SK-N-SH (cell line): Measurements from ENCODE around the gene ABCB10. TPM values are rescaled to one million over a fixed set of nuclear protein-coding genes. Genes with fewer than 3 reads are reported as not detected.

Experiments
- CTCF ChIA-PET: fragments of 300-600, 350-600 bp; formaldehyde crosslinking; extraction: SDS; loops from one replicate; lab custom pipeline; 2021; lab: Yijun Ruan, JAX
- POLR2A ChIA-PET: fragments of 350-600 bp; sonication (Branson Sonifier 250); formaldehyde crosslinking; extraction: SDS; loops from one replicate; lab custom pipeline; 2020; ENCODE audit warnings: antibody characterized with exemption, inconsistent platforms; lab: Yijun Ruan, JAX
- DNase-seq: peaks from one replicate; pipeline ENCODE4 v3.0.0; 2012
- H2AFZ ChIP-seq: fragments of 200-600 bp; sonication (generic); 2 replicates; pipeline ENCODE4 v1.8.1; 2016; ENCODE audit warnings: antibody characterized with exemption, mild to moderate bottlenecking, low read depth
- H3F3A ChIP-seq: fragments of 200-600 bp; sonication (generic); replicated peaks from 2 replicates; pipeline ENCODE3; 2016; ENCODE audit warnings: antibody characterized with exemption, mild to moderate bottlenecking; ENCODE audit not compliant: insufficient read depth
- H3K27ac ChIP-seq, 2 experiments: fragments of 200-500 bp in 1 of 2; fragments of 200-600 bp in 1 of 2; sonication (Bioruptor generic) in 1 of 2; sonication (generic), shearing (Covaris generic) in 1 of 2; 2 replicates each; pipeline versions ENCODE4 v1.5.1 to v1.6.1; 2014 to 2016; ENCODE audit warnings: low read depth in 2 of 2, inconsistent platforms in 1 of 2, low read length in 1 of 2, mild to moderate bottlenecking in 1 of 2, mixed read lengths in 1 of 2
- H3K27me3 ChIP-seq: fragments of 200-600 bp; sonication (generic), shearing (Covaris generic); 2 replicates; pipeline ENCODE4 v1.6.1; 2016; ENCODE audit warnings: mixed run types; ENCODE audit not compliant: insufficient read depth
- H3K36me3 ChIP-seq, 2 experiments: fragments of 200-500 bp in 1 of 2; fragments of 200-600 bp in 1 of 2; sonication (Bioruptor generic) in 1 of 2; sonication (generic) in 1 of 2; replicated peaks in 1 of 2; 2 replicates each; pipeline versions ENCODE3 to v1.5.1; 2014 to 2016; ENCODE audit warnings: low read length in 1 of 2, mild to moderate bottlenecking in 1 of 2; ENCODE audit not compliant: insufficient read depth in 2 of 2, control insufficient read depth in 1 of 2
- H3K4me1 ChIP-seq, 2 experiments: fragments of 200-500 bp in 1 of 2; fragments of 200-600 bp in 1 of 2; sonication (Bioruptor generic) in 1 of 2; sonication (generic), shearing (Covaris generic) in 1 of 2; 2 replicates each; pipeline versions ENCODE4 v1.5.1 to v1.6.1; 2014 to 2016; ENCODE audit warnings: low read depth in 1 of 2, low read length in 1 of 2, mixed run types in 1 of 2; ENCODE audit not compliant: insufficient read depth in 2 of 2, control insufficient read depth in 1 of 2
- H3K4me2 ChIP-seq: fragments of 200-600 bp; sonication (generic), shearing (Covaris generic); 2 replicates; pipeline ENCODE4 v1.6.1; 2017; ENCODE audit warnings: mixed run types
- H3K4me3 ChIP-seq, 2 experiments: fragments of 200-500 bp in 1 of 2; fragments of 200-600 bp in 1 of 2; sonication (Bioruptor generic) in 1 of 2; sonication (generic), shearing (Covaris generic) in 1 of 2; 2 replicates each; pipeline versions ENCODE4 v1.5.1 to v1.8.1; 2014 to 2016; ENCODE audit warnings: low read depth in 2 of 2, inconsistent platforms in 1 of 2, low read length in 1 of 2, mild to moderate bottlenecking in 1 of 2, mixed read lengths in 1 of 2, moderate library complexity in 1 of 2
- H3K79me2 ChIP-seq: fragments of 200-600 bp; sonication (generic); 2 replicates; pipeline ENCODE4 v1.8.1; 2017; ENCODE audit warnings: mild to moderate bottlenecking; ENCODE audit not compliant: insufficient read depth
- H3K9ac ChIP-seq: fragments of 200-600 bp; sonication (generic); 2 replicates; pipeline ENCODE4 v1.6.1; 2017; ENCODE audit warnings: mixed run types
- H3K9me2 ChIP-seq: fragments of 200-600 bp; sonication (generic); 2 replicates; pipeline ENCODE4 v1.6.1; 2017; ENCODE audit warnings: mixed run types
- H3K9me3 ChIP-seq: fragments of 200-600 bp; sonication (generic); 2 replicates; pipeline ENCODE4 v1.6.1; 2017; ENCODE audit warnings: mixed run types, mild to moderate bottlenecking, moderate library complexity
- H4K20me1 ChIP-seq: fragments of 200-600 bp; sonication (generic); 2 replicates; pipeline ENCODE4 v1.6.1; 2017; ENCODE audit warnings: mild to moderate bottlenecking, mixed run types; ENCODE audit not compliant: insufficient read depth
- CTCF ChIP-seq: fragments of 200-600 bp; sonication (generic); IDR thresholded peaks from 2 replicates; pipeline ENCODE4 v1.6.1; 2017; ENCODE audit warnings: antibody characterized with exemption, mild to moderate bottlenecking, moderate library complexity
- ELF1 ChIP-seq: IDR thresholded peaks from 2 replicates; pipeline ENCODE4 v1.4.0; 2012
- FOSL2 ChIP-seq: IDR thresholded peaks from 2 replicates; pipeline ENCODE4 v1.4.0; 2012; ENCODE audit warnings: low read depth, mild to moderate bottlenecking, moderate library complexity, borderline replicate concordance
- FOXJ3 ChIP-seq: sonication (generic); formaldehyde crosslinking; IDR thresholded peaks from 2 replicates; pipeline ENCODE4 v1.5.1; 2020; ENCODE audit warnings: mild to moderate bottlenecking, missing genetic modification reagents
- GATA2 ChIP-seq: sonication (generic); formaldehyde crosslinking; IDR thresholded peaks from 2 replicates; pipeline ENCODE4 v1.5.0; 2020; ENCODE audit warnings: mild to moderate bottlenecking, missing genetic modification reagents
- MAX ChIP-seq: IDR thresholded peaks from 2 replicates; pipeline ENCODE4 v1.4.0; 2012; ENCODE audit warnings: low read depth
- MEF2A ChIP-seq: IDR thresholded peaks from 2 replicates; pipeline ENCODE4 v1.4.0; 2012; ENCODE audit warnings: low read depth, borderline replicate concordance
- MXI1 ChIP-seq: IDR thresholded peaks from 2 replicates; pipeline ENCODE4 v1.6.1; 2012; ENCODE audit warnings: mild to moderate bottlenecking, low read depth, low read length, improper control_type of control experiment
- PBX3 ChIP-seq: IDR thresholded peaks from 2 replicates; pipeline ENCODE4; 2012
- POLR2AphosphoS5 ChIP-seq: IDR thresholded peaks from 2 replicates; pipeline ENCODE4 v1.6.1; 2012; ENCODE audit warnings: low read depth, low read length
- RAD21 ChIP-seq: IDR thresholded peaks from 2 replicates; pipeline ENCODE4 v1.6.1; 2012; ENCODE audit warnings: mild to moderate bottlenecking, low read length
- REST ChIP-seq: IDR thresholded peaks from 2 replicates; pipeline ENCODE4 v1.6.1; 2012; ENCODE audit warnings: mild to moderate bottlenecking, low read depth, low read length, moderate library complexity
- RFX5 ChIP-seq: IDR thresholded peaks from 2 replicates; pipeline ENCODE4 v1.6.1; 2012; ENCODE audit warnings: mild to moderate bottlenecking, improper control_type of control experiment, low read length
- SIN3A ChIP-seq: IDR thresholded peaks from 2 replicates; pipeline ENCODE4 v1.6.1; 2012; ENCODE audit warnings: low read depth, mild to moderate bottlenecking, low read length, moderate library complexity, borderline replicate concordance
- SMC3 ChIP-seq: IDR thresholded peaks from 2 replicates; pipeline ENCODE4 v1.6.1; 2012; ENCODE audit warnings: low read depth, low read length, improper control_type of control experiment
- USF1 ChIP-seq: IDR thresholded peaks from 2 replicates; pipeline ENCODE4 v1.4.0; 2012; ENCODE audit warnings: low read depth, borderline replicate concordance
- USF2 ChIP-seq: fragments of 150-350 bp; IDR thresholded peaks from 2 replicates; pipeline ENCODE4 v1.6.1; 2017; ENCODE audit warnings: antibody characterized with exemption, low read length, low read depth, borderline replicate concordance
- YY1 ChIP-seq: IDR thresholded peaks from 2 replicates; pipeline ENCODE4 v1.4.0; 2012; ENCODE audit warnings: low read depth, mild to moderate bottlenecking
- WGBS: methylation state at CpG from one replicate; pipeline ENCODE4 v1.1.6; 2017; ENCODE audit warnings: low lambda C conversion rate; 5-methylcytosine and 5-hydroxymethylcytosine counted together
- polyA plus RNA-seq, 3 experiments: library from polyadenylated mRNA; depleted of rRNA; stranded (reverse); fragments of >200 nt; gene quantifications; 2 replicates each; pipeline ENCODE4 v1.2.3, GENCODE V29; 2012

Gene ABCB10
- polyA plus RNA-seq, 1 of the 3 experiments (the other 2 are of a cell fraction): 5.7 TPM

GRCh38 chr1:229563241-229563640 lies 4.7 kb upstream of the ABCB10 start:
- TF ChIP-seq GATA2 (CRISPR knock-in tag) (no peak), FOSL2 (no peak), RAD21 (no peak), MEF2A (no peak), POLR2AphosphoS5 (no peak), SMC3 (no peak), MXI1 (no peak), MAX (no peak), PBX3 (no peak), REST (no peak), SIN3A (no peak), CTCF (no peak), USF2 (no peak), RFX5 (no peak), FOXJ3 (CRISPR knock-in tag) (no peak), YY1 (no peak), ELF1 (no peak), USF1 (no peak)
- TF ChIP-seq, all 33 proteins: peak for 0
- no peak overlapping the region for H3K27ac ChIP-seq
- ChIA-PET POLR2A (no interaction called here), CTCF (interaction anchor here (1.0 to 1.7 kb wide), 2 partner anchors 33 to 61 kb away, joined by 3 to 6 read pairs; no protein-coding TSS in a partner anchor)
- H3K79me2 ChIP-seq: no peaks in the 10 kb centered on the region
- H3K9me2 ChIP-seq: no peaks in the 10 kb centered on the region
- H3K9ac ChIP-seq: no peak overlapping the region
- H3K4me1 ChIP-seq: no peaks in the 10 kb centered on the region; a peak in 1 of 4 replicates
- H3K36me3 ChIP-seq: no peaks in the 10 kb centered on the region
- H3K4me2 ChIP-seq: no peak overlapping the region
- H3K4me3 ChIP-seq: no peak overlapping the region
- H4K20me1 ChIP-seq: no peaks in the 10 kb centered on the region
- no peaks in the 10 kb centered on the region for H3F3A ChIP-seq
- no peak for DNase-seq
- H3K9me3 ChIP-seq: no peaks in the 10 kb centered on the region
- no peak overlapping the region for H2AFZ ChIP-seq
- no peaks in the 10 kb centered on the region for H3K27me3 ChIP-seq
- WGBS: 79% methylated on average over 7 of the region's 7 CpGs
